Epithelial cell of proximal tubule (primary cell): ENCODE results near the gene BARD1. TPM values are rescaled to one million over a fixed set of nuclear protein-coding genes. Genes with fewer than 3 reads are reported as not detected.
"Not testable (repeated sequence)": the region's sequence is repeated elsewhere in the genome, so short reads cannot be mapped to it uniquely, and the experiment has no call there.

Experiments
- DNase-seq: peaks from one replicate; pipeline ENCODE4 v3.0.0-alpha.2; 2011; ENCODE audit warnings: low read depth
- H3K4me3 ChIP-seq: 2 replicates; pipeline ENCODE4 v1.5.1; 2011; ENCODE audit warnings: low read depth, mild to moderate bottlenecking, low read length
- total RNA-seq: library from RNA; depleted of rRNA; stranded (reverse); fragments of >200 nt; gene quantifications from 2 replicates; pipeline ENCODE4 v1.2.3, GENCODE V29; 2015
- TF ChIP-seq, protein P1 (sequence below): conservative IDR thresholded peaks from 2 replicates; pipeline ENCODE4 v1.5.1; 2012; ENCODE audit warnings: low read depth, mild to moderate bottlenecking, low read length

BARD1 gene
- total RNA-seq, 1 donor from 2014 or later, result 29.3 TPM

GRCh38 chr2:214737188-214737587 lies 72.3 kb downstream of the BARD1 start:
- TF ChIP-seq, protein P1, sequence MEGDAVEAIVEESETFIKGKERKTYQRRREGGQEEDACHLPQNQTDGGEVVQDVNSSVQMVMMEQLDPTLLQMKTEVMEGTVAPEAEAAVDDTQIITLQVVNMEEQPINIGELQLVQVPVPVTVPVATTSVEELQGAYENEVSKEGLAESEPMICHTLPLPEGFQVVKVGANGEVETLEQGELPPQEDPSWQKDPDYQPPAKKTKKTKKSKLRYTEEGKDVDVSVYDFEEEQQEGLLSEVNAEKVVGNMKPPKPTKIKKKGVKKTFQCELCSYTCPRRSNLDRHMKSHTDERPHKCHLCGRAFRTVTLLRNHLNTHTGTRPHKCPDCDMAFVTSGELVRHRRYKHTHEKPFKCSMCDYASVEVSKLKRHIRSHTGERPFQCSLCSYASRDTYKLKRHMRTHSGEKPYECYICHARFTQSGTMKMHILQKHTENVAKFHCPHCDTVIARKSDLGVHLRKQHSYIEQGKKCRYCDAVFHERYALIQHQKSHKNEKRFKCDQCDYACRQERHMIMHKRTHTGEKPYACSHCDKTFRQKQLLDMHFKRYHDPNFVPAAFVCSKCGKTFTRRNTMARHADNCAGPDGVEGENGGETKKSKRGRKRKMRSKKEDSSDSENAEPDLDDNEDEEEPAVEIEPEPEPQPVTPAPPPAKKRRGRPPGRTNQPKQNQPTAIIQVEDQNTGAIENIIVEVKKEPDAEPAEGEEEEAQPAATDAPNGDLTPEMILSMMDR, result no peak
- H3K4me3 ChIP-seq, result no peak overlapping the region
- no peak for DNase-seq

DNA sequence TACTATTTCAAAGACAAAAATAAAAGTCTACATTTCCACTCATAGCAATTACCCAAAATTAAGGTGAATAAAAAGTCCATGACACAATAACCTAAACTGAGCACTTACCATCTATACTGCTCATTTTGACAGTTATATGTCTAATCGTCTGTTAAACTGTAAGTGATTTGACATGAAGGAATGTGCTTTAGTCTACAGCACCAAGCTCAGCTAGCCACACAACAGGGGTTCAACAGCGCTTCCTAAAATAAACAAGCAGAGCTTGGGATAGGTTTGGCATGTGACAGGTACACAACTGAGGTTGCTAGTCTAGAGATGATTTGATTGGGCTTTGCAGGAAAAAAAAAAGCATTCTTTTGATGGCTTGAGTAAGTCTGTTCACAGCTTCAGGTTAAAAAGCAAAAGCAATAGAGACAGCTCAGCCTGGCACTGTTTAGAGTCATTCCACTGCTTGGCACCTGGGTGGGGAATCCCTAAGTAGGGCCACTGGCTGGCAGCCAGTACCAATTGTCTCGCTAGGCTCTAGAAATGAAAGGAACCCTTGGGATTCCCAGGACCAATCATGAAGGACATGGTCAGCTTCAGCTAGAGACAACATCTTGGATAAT lies 78.6 kb downstream of the BARD1 start:
- TF ChIP-seq, protein P1, result no peak
- peak; percentile 48 for DNase-seq

GRCh38 chr2:214730248-214730647 lies 79.2 kb downstream of the BARD1 start:
- DNase-seq, result no peak
- no peak overlapping the region for H3K4me3 ChIP-seq
- TF ChIP-seq, protein P1, result no peak

More for the DNA sequence above, 78.6 kb downstream of the BARD1 start:
- no peak overlapping the region for H3K4me3 ChIP-seq

DNA sequence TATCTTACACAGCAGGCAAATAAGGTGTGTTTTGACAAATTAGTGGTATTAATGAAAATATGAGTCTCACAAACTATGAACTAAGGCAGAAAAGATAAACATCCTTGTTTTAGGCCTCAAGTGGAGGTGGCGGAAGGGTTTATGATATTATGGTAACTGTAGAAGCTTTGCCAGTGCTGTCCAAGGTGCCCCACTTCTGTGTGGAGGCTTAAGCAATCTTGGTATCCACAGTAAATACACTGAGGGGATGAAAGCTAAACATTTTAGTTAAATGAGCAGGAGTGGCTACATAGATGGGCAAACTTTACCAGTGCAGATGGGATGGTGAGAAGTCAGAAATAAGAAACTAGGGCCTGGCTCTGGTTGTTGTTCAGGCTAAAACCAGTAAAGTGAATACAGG lies 84.7 kb downstream of the BARD1 start:
- TF ChIP-seq, protein P1, result no peak
- DNase-seq, result no peak
- H3K4me3 ChIP-seq, result no peak overlapping the region

GRCh38 chr2:214717837-214718236 lies 91.6 kb downstream of the BARD1 start:
- H3K4me3 ChIP-seq, DNase-seq: not testable (repeated sequence)

GRCh38 chr2:214716811-214717560 lies 92.5 kb downstream of the BARD1 start:
- no peak overlapping the region for H3K4me3 ChIP-seq
- no peak for DNase-seq
- TF ChIP-seq, protein P1, result no peak

- no peak for DNase-seq
- TF ChIP-seq, protein P1, result no peak
- no peak overlapping the region for H3K4me3 ChIP-seq
These were observed 94.5 kb downstream of the BARD1 start for GRCh38 chr2:214715025-214715424.
